GM19023 (cell line): ENCODE measurements around the gene ZNF525.
"Not testable (repeated sequence)": the region's sequence is repeated elsewhere in the genome, so short reads cannot be mapped to it uniquely, and the experiment has no call there.

Experiments
- ATAC-seq: cut with Tn5 transposase; IDR thresholded peaks from one replicate; pipeline ENCODE4 v1.9.1; 2021; ENCODE audit warnings: mild to moderate bottlenecking, moderate library complexity; ENCODE audit not compliant: unreplicated experiment

The ZNF525 gene

DNA sequence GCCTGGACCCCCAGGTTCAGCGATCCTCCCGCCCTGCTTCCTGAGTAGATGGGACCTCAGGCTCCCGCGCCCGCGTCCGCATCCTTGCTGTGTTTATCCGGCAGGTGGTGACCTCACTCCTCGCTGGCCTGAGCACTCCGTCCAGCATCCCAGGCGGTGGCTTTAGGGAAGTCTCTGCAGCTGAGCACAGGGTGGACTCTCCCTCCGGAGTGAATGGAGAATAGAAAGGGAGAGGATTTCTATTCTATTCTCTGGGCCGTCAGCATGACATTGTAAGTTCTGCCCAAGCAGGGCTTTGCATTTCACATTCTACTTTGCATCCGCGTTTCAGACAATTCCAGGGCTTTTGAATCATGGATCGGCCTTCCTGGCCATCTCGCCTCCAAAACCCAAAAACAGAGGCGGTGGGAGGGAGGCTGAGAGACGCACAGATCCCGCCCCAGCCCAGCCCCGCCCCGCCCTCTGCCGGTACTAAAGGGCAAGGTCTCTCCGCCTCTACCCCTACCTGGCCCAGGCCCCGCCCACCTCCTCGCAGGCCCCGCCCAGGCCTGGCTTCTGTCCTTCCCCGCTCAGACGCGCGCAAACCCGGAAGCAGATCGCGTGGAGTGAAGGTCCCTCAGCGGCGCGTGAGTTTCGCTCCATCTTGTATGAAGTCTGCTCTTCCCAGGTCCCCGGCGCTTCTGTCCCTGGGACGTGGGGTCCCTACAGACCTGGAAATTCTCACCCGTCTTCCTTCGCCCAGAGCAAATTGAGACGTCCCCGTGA lies at the start of gene ZNF525:
ZNF525 (plus strand) TSS at position 572 of the 765 bp plus-strand sequence. CDS start 6,577 bp downstream, outside the sequence.
- peak; percentile 97 for ATAC-seq

- no peak for ATAC-seq
Measured at GRCh38 chr19:53328967-53329366, 36.5 kb upstream of the ZNF525 start.

- no peak for ATAC-seq
Measured at GRCh38 chr19:53332484-53332883, 33.0 kb upstream of the ZNF525 start.

DNA sequence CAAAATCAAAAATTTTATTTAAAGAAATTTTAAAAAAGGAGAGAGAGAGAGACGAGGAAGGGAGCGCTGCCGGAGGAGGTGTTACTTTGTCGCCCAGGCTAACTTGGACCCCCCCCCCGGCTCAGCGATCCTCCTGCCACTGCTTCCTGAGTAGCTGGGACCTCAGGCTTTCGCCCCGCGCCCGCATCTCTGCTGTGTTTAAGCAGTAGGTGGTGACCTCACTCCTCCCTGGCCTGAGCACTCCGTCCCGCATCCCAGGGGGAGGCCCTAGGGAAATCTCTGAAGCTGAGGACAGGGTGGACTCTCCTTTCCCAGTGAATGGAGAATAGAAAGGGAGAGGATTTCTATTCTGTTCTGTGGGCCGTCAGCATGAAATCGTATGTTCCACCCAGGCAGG lies 32.4 kb upstream of the ZNF525 start:
- peak; percentile 21 for ATAC-seq

DNA sequence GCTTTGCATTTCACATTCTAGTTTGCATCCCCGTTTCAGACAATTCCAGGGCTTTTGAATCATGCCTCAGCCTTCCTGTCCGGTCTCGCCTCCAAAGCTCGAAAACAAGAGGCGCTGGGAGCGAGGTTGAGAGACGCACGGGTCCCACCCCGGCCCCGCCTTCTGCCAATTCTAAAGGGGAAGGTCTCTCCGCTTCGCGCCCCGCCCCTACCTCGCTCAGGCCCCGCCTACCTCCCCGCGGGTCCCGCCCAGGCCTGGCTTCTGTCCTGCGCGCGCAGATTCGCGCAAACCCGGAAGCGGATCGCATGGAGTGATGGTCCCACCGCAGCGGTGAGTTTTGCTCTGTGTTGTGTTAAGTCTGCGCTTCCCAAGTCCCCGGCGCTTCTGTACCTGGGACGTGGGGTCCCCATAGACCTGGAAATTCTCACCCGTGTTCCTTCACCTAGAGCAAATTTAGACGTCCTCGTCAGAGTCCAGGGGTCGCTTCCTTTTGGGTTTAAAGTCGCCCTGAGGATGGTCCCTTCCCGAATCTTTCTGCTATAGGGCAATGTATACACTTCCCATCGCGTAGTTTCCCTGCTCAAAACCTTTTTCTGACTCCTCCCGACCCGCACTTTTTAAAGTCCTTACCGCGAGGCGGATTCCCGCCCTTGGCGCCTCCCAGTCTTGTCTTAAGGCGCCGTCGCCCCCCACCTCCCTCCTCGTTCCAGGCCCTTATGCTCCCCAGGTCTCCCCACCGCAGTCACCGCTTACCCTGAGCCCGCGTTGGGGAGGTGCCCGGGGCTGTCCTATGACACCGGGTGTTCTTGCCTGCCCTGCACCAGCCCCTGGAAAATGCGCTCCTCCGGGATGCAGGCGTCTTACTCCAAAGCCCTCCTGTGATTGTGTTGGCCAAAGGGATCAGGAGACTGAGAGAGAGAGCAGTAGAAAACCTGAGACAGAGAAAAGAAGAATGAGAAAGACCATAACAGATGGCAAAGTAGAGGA lies 31.7 kb upstream of the ZNF525 start, which contains the start of gene ZNF845:
ZNF845 (plus strand) TSS at position 287 of the 987 bp plus-strand sequence. CDS start 7,559 bp downstream, outside the sequence.
- ATAC-seq, result peak; percentile 96

DNA sequence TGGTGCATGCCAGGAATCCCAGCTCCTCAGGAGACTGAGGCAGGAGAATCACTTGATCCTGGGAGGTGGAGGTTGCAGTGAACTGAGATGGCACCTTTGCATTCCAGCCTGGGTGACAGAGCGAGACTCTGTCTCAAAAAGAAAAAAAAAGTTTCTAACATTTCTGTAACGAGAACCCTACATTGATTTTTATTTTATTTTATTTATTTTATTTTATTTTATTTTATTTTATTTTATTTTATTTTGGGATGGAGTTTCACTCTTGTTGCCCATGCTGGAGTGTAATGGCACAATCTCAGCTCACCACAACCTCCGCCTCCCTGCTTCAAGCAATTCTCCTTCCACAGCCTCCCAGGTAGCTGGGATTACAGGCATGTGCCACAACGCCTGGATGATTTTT lies 21.1 kb upstream of the ZNF525 start:
- ATAC-seq, result not testable (repeated sequence)

DNA sequence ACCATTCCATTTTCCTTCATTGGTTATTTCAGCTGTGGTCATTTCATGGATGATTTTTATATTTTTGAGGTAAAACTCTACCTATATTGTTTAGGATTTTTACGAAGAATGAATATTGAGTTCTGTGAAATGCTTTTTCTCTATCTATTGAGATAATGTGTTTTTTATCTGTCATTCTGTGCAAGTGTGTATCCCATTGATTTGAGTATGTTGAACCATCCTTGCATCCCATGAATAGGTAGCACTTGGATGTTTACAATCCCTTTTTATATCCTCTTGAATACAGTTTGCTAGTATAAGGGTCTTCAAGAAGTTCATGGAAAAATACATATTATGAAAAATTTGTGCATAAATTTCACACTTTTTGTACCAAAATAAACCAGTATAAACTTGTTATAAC lies 9.8 kb upstream of the ZNF525 start:
- ATAC-seq, result no peak

DNA sequence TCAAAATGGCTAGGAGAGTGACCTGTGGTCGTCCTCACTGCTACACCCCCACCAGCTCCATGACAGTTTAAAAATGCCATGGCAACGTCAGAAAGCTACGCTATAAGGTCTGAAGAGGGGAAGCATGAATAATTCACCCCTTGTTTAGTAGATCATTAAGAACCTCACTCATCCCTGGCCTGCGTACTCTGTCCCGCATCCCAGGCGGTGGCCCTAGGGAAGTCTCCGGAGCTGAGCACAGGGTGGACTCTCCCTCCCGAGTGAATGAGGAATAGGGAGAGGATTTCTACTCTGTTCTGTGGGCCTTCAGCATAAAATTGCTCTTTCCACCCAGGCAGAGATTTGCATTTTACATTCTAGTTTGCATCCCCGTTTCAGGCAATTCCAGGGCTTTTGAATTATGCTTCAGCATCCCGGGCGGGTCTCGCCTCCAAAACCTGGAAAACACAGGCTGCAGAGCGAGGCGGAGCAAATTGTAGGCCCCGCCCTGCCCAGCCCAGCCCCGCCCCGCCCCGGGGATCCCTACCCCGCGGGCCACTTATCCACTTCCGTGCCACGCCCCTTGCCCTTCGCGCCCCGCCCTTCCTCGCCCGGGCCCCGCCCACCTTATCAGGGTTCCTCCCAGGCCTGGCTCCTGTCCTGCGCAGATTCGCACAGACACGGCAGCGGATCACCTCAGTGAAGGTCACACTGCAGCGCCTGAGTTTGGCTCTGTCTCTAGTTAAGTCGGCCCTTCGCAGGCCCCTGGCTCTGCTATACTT lies 7.5 kb upstream of the ZNF525 start:
- ATAC-seq, result no peak

DNA sequence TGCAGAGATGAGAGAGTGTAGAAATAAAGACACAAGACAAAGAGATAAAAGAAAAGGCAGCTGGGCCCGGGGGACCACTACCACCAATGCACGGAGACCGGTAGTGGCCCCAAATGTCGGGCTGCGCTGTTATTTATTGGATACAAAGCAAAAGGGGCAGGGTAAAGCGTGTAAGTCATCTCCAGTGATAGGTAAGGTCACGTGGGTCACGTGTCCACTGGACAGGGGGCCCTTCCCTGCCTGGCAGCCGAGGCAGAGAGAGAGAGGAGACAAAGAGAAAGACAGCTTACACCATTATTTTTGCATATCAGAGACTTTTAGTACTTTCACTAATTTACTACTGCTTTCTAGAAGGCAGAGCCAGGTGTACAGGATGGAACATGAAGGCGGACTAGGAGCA lies 5.4 kb upstream of the ZNF525 start:
- ATAC-seq, result not testable (repeated sequence)

DNA sequence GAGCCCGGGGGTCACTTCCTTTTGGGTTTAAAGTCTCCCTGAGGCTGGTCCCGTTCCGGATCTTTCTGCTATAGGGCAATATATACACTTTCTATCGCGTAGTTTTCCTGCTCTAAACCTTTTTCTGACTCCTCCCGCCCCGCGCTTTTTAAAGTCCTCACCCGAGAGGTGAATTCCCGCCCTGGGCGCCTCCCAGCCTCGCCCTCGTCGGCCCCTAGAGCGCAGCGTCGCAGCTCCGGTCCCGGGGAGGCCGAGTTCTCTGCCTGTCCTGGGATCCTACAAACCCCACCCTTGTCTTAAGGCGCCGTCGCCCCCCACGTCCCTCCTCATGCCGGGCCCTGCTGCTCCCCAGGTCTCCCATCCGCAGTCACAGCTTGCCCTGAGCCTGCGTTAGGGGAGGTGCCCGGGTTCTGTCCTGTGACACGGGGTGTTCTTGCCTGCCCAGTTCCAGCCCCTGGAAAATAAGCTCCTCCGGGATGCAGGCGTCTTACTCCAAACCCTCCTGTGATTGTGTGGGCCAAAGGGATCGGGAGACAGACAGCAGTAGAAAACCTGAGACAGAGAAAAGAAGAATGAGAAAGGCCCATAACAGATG lies 491 bp downstream of the ZNF525 start:
- peak; percentile 52 for ATAC-seq

GRCh38 chr19:53372196-53372595 lies 6.7 kb downstream of the ZNF525 start:
- ATAC-seq, result no peak

- no peak for ATAC-seq
Measured at GRCh38 chr19:53374288-53374687, 8.8 kb downstream of the ZNF525 start.

GRCh38 chr19:53374743-53375142 lies 9.2 kb downstream of the ZNF525 start:
- no peak for ATAC-seq

GRCh38 chr19:53381376-53381775 lies 15.9 kb downstream of the ZNF525 start:
- no peak for ATAC-seq

- ATAC-seq, result no peak
Measured at GRCh38 chr19:53388168-53388567, 22.7 kb downstream of the ZNF525 start.

DNA sequence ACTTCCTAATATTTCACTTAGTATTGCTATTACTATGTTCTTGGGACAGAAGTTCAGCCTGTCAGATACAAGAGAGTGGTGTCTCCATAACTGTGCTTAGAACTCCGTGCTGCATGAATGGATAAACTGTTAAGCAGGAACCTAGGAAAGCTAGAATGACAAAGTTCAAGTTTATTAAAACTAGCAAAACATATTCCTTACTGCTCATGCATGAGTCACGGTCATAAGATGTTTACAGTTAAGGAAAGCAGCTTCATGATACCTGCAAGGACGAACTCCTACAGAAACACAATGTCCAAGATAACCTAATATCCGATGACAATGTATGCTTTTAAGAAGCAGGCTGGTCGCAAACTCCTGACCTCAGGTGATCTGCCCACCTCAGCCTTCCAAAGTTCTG lies 23.4 kb downstream of the ZNF525 start:
- no peak for ATAC-seq

GRCh38 chr19:53389571-53389970 lies 24.1 kb downstream of the ZNF525 start:
- no peak for ATAC-seq

- no peak for ATAC-seq
Measured at GRCh38 chr19:53389978-53390377, 24.5 kb downstream of the ZNF525 start.

DNA sequence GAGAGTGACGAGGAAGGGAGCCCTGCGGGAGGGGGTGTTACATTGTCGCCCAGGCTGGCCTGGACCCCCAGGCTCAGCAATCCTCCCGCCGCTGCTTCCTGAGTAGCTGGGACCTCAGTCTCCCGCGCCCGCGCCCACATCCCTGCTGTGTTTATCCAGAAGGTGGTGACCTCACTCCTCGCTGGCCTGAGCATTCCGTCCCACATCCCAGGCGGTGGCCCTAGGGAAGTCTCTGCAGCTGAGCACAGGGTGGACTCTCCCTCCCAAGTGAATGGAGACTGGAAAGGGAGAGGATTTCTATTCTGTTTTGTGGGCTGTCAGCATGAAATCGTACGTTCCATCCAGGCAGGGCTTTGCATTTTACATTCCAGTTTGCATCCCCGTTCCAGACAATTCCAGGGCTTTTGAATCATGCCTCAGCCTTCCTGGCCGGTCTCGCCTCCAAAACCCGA lies 29.0 kb downstream of the ZNF525 start:
- ATAC-seq, result no peak
